ENCODE data around the gene SOX4.
A peak's percentile ranks its signal among the peaks of the same experiment; 100 is the strongest.

SOX4 gene

DNA sequence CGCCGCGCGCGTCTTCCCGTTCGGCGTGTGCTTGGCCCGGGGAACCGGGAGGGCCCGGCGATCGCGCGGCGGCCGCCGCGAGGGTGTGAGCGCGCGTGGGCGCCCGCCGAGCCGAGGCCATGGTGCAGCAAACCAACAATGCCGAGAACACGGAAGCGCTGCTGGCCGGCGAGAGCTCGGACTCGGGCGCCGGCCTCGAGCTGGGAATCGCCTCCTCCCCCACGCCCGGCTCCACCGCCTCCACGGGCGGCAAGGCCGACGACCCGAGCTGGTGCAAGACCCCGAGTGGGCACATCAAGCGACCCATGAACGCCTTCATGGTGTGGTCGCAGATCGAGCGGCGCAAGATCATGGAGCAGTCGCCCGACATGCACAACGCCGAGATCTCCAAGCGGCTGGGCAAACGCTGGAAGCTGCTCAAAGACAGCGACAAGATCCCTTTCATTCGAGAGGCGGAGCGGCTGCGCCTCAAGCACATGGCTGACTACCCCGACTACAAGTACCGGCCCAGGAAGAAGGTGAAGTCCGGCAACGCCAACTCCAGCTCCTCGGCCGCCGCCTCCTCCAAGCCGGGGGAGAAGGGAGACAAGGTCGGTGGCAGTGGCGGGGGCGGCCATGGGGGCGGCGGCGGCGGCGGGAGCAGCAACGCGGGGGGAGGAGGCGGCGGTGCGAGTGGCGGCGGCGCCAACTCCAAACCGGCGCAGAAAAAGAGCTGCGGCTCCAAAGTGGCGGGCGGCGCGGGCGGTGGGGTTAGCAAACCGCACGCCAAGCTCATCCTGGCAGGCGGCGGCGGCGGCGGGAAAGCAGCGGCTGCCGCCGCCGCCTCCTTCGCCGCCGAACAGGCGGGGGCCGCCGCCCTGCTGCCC, 1.1 kb downstream of the SOX4 start:
- no peak for DNase-seq

DNA sequence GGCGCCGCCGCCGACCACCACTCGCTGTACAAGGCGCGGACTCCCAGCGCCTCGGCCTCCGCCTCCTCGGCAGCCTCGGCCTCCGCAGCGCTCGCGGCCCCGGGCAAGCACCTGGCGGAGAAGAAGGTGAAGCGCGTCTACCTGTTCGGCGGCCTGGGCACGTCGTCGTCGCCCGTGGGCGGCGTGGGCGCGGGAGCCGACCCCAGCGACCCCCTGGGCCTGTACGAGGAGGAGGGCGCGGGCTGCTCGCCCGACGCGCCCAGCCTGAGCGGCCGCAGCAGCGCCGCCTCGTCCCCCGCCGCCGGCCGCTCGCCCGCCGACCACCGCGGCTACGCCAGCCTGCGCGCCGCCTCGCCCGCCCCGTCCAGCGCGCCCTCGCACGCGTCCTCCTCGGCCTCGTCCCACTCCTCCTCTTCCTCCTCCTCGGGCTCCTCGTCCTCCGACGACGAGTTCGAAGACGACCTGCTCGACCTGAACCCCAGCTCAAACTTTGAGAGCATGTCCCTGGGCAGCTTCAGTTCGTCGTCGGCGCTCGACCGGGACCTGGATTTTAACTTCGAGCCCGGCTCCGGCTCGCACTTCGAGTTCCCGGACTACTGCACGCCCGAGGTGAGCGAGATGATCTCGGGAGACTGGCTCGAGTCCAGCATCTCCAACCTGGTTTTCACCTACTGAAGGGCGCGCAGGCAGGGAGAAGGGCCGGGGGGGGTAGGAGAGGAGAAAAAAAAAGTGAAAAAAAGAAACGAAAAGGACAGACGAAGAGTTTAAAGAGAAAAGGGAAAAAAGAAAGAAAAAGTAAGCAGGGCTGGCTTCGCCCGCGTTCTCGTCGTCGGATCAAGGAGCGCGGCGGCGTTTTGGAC, 2.0 kb downstream of the SOX4 start:
- DNase-seq: no peak

DNA sequence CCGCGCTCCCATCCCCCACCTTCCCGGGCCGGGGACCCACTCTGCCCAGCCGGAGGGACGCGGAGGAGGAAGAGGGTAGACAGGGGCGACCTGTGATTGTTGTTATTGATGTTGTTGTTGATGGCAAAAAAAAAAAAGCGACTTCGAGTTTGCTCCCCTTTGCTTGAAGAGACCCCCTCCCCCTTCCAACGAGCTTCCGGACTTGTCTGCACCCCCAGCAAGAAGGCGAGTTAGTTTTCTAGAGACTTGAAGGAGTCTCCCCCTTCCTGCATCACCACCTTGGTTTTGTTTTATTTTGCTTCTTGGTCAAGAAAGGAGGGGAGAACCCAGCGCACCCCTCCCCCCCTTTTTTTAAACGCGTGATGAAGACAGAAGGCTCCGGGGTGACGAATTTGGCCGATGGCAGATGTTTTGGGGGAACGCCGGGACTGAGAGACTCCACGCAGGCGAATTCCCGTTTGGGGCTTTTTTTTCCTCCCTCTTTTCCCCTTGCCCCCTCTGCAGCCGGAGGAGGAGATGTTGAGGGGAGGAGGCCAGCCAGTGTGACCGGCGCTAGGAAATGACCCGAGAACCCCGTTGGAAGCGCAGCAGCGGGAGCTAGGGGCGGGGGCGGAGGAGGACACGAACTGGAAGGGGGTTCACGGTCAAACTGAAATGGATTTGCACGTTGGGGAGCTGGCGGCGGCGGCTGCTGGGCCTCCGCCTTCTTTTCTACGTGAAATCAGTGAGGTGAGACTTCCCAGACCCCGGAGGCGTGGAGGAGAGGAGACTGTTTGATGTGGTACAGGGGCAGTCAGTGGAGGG, 2.8 kb downstream of the SOX4 start:
- no peak for DNase-seq

DNA sequence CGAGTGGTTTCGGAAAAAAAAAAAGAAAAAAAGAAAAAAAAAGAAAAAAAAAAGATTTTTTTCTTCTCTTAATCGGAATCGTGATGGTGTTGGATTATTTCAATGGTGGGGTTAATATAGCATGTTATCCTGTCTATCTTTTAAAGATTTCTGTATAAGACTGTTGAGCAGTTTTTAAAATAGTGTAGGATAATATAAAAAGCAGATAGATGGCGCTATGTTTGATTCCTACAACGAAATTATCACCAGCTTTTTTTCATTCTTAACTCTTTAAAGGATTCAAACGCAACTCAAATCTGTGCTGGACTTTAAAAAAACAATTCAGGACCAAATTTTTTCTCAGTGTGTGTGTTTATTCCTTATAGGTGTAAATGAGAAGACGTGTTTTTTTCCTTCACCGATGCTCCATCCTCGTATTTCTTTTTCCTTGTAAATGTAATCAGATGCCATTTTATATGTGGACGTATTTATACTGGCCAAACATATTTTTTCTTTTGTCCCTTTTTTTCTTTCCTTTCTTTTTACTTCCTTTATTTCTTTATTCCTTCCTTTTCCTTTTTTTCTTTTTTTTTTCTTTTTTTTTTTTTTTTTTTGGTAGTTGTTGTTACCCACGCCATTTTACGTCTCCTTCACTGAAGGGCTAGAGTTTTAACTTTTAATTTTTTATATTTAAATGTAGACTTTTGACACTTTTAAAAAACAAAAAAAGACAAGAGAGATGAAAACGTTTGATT, 3.6 kb downstream of the SOX4 start:
- peak; percentile 91 for DNase-seq

DNA sequence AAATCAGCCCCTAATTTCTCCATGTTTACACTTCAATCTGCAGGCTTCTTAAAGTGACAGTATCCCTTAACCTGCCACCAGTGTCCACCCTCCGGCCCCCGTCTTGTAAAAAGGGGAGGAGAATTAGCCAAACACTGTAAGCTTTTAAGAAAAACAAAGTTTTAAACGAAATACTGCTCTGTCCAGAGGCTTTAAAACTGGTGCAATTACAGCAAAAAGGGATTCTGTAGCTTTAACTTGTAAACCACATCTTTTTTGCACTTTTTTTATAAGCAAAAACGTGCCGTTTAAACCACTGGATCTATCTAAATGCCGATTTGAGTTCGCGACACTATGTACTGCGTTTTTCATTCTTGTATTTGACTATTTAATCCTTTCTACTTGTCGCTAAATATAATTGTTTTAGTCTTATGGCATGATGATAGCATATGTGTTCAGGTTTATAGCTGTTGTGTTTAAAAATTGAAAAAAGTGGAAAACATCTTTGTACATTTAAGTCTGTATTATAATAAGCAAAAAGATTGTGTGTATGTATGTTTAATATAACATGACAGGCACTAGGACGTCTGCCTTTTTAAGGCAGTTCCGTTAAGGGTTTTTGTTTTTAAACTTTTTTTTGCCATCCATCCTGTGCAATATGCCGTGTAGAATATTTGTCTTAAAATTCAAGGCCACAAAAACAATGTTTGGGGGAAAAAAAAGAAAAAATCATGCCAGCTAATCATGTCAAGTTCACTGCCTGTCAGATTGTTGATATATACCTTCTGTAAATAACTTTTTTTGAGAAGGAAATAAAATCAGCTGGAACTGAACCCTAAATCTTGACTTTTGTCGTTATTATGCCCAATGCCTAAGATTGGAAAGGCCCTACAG, 4.5 kb downstream of the SOX4 start:
- no peak for DNase-seq

DNA sequence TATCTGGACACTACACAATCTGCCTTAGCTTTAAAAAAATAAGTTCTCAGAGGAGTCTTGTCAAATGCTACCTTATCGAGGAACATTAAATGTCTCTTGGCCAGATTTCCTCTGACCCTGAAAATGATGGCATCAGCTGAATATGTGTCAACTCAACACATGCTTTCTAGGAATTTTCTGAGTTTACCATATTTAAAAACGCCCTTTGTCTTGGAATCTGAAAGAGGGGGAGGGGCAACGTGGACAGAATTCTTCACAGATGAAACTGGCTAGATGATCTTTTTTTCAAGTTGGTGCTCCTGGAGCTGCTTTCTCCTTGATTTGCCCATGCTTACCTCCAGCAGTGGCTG, 5.1 kb downstream of the SOX4 start:
- DNase-seq: no peak

DNA sequence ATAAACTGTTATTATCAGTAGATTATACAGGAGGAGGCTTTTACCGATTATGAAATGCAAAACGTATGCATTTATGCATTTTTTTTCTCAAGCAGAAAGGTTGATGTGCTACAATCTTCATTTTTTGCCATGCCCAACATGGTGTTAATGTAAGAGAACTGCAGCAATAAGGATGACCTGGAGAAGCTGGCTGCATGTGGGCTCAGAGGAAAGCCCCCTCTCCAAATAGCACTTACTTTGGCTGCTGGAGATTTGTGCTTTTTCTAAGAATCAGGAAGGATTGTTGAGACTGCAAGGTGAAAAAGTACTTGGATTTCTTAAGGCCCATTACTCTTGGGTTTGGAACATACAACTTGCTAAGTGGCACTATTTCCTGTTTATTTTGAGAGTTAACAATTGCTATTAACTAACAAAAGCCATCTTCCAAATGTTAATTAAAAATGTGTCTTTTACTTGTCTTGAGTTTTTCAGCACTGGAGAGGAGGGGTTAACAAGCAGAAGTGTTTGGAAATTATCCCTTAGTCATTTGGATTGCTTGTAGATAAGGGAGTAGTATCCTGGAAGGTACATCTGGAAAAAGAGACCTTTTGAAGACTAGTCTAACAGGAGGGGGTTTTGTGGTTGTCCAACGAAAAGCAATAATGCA, 5.6 kb downstream of the SOX4 start:
- no peak for DNase-seq

DNA sequence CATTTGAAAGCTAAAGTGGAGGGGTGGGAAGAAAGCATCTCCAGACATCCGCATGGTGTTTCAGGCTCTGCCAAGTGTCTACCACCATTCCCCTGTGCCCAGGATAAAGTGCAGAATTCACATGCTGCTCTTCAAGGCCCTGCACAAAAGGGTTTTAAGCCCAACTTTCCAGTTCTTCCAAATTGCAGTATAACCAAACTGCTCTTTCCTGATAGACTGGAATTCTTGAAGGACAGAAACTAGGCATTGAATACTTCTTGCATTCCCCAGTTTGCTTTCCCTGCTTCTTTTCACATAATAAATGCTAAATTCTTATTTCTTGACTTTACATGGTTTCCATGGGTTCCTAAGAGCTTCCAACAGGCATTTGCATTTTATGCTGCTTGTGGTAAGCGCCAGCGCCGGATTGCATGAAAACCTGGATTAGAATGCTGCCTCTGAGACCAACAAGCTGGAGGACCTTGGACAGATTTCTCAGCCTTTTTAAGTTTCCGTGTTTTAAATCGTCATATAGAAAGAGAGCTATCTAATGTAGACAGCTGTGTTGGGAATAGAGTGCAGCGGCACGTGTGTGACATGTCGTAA, 7.9 kb downstream of the SOX4 start:
- no peak for DNase-seq

DNA sequence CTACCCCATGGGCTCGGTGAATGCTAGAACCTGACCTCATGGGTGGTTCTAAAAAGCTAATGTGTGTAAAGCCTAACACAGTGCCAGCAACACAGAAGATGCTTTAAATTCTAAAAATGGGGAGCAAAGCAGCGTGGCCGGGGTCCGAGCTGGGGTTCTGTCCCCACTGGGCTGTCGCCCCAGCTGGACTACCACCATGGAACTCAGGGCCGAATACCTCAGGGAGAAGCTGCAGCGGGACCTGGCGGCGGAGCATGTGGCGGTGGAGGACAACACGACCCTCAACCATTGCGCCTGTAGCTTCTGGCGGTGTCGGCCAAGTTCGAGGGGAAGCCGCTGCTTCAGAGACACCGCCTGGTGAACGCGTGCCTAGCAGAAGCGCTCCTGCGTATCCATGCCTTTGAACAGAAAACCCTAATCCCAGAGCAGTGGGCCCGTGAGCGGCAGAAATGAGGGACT, 8.4 kb downstream of the SOX4 start:
- DNase-seq: no peak

DNA sequence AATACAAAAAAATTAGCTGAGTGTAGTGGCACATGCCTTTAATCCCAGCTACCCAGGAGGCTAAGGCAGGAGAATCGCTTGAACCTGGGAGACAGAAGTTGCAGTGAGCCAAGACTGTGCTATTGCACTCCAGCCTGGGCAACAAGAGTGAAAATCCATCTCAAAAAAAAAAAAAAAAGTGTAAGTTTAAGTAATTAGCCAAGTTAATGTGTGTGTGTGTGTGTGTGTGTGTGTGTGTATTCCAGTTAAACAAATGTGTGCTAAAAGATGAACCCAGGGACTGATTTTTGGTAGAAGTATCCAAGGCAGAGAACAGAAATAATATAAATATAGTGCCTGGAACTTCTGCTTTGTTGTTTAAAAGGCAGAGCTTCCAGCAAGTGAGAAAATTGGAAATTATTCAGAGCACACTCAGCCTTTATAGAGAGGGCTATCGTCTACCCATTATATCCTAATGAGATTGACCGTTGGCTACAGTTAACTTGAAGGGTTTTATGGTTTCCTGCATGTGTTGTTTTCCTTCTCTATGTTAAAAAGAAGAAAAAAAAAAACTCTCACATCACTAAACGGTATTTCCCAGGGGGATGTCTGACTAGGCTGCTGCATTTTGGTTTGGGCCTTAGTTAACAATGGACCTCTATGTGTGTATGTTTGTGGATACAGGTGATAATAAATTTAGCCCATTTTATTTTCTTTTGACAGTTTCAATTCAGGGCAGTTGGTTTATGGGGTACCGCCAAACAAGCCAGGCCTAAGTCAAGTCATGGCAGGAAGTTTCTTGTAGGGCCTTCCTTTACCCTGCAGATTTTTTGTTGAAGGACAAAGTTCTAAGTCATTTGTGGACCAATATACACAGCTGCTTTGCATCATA, 9.8 kb downstream of the SOX4 start:
- no peak for DNase-seq

DNA sequence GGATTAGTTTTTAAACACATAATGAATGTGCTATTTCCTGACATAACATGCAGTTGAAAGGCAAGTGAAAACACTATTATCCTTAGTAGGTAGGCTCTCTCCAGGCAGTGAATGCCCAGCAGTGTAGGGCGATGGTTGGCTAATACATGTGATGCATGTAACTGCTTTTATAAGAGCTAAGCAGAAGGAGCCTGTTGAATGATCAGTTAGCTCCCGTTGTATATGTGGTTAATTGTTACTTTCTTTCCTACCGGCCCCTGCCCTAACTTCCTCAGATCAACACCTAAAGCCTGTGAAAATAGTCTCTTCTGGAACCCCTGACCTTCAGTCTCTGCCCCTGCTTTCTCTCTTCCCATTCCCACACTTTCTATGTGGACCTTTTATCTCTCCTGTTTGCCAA, 10.5 kb downstream of the SOX4 start:
- no peak for DNase-seq

DNA sequence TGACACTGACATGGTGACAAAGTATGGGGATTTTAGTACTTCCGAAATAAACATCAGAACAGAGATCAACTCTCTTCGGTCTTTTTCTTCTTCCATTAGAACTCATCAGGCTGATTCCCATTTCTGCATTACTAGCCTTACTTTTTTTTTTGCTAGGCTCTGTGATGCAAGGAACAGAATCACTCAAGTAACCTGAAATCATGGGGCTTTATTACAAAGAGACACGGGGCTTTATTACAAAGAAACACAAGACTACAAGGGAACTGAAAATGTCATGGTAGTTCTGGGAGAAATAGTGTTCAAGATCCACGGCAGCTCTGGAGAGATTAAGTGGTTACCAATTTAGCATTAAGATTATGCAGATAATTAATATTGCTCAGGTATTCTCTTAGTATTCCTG, 11.6 kb downstream of the SOX4 start:
- DNase-seq: no peak

DNA sequence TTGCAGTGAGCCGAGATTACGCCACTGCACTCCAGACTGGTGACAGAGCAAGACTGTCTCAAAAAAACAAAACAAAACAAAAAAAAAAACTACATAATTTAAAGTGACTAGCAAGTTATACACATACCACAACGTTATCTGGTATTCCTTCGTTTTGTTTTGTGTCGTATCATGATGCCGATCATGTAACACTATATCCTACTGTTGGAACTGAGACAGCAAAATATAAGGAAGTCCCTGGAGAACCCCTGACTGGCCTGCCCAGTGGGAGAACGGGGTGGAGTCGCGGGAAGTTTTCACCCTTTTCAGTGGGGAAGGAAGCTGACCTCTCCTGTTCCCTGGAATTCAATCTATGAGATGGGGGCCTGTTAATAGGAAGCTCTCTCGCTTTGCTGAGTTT, 15.1 kb downstream of the SOX4 start:
- no peak for DNase-seq

DNA sequence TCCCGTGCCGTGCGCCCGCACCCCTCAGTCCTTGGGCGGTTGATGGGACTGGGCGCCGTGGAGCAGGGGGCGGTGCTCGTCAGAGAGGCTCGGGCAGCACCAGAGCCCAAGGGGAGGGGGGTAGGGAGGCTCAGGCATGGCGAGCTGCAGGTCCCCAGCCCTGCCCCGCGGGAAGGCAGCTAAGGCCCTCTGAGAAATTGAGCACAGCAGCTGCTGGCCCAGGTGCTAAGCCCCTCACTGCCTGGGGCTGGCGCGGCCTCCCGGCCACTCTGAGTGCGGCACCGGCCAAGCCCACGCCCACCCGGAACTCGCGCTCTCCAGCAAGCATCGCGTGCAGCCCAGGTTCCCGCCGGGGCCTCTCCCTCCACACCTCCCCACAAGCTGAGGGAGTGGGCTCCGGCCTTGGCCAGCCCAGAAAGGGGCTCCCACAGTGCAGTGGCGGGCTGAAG, 16.4 kb downstream of the SOX4 start:
- DNase-seq: no peak

DNA sequence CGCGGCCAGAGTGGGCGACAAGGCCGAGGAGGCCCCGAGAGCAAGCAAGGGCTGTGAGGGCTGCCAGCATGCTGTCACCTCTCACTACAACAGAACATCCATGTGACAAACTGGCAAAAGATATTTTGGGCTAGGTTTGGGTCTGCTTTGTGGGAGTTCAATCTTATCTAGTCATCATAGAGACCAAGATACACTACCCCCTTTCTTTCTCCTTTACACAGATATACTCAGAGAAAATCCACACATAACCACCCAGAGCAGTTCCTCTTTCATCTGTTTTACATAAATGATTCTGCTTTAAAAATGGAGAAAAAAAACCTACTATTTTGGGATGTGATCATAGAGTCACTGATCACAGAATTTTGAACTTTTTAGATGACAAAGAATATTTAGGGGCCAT, 16.8 kb downstream of the SOX4 start:
- no peak for DNase-seq

DNA sequence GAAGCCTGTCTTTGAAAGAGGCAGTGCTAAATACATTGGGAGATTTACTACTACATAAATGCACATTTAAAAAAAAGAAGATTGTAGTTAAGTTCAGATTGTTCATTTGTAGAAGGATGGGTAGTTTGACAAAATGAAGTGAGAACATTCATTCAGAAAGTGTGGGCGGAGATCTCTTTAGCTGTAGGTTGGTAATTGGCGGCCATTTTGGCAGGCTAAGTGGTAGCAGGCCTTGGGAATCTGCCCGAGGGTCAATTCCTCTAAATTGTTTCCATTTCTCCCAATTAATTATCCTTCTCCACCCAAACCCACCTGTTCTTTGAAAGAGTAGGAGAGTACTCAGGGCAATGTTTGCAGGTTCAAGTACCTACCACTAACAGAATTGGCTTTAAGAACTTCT, 17.9 kb downstream of the SOX4 start:
- DNase-seq: no peak

DNA sequence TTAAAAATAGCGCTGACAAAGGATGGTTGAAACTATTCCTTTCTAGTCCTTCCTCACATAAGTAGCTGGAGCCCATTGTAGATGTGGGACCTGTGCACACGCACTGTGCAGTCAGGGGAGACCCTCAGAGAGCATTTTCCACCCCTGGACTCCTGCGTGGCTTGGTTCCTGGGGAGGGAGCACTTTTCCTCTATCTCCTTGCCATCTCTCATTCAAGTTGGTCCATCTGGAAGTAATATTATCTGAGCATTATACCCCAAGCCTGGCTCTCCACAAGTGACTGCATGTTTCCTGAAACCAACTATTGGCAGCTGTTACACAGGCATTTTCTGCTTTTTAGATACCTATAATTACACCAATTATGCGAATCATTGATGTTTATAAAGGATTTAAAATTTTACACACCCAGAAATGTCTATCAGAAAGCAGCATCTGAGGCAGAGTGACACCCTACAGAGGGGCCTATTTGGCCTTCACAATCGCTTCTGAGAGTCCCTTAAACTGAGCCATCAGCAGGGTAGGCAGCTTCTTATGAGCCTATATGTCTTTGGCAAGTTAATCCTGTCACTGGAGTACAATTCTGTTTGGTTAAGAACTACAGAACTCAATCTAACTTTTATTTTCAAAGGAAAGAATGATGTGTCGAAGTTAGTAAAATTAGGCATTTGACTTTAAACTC, 18.7 kb downstream of the SOX4 start:
- no peak for DNase-seq

DNA sequence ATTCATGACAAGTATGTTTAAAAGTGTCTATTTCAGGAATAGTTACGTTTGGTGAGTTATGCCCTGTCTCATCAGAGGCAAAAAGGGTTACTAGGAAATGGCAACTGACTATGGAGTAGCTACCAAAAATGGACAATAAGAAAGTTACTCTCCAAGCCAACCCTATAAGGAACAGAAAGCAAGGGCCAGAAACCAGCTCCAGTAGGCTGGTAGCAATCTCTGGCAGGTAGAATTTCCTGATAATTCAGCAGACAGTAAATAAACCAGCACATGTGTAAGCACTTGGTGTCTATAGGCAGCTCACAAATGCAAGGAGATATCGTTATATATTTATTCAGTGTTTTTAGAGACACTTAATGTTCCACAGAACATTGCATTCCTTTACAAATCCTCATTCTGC, 20.3 kb downstream of the SOX4 start:
- no peak for DNase-seq

DNA sequence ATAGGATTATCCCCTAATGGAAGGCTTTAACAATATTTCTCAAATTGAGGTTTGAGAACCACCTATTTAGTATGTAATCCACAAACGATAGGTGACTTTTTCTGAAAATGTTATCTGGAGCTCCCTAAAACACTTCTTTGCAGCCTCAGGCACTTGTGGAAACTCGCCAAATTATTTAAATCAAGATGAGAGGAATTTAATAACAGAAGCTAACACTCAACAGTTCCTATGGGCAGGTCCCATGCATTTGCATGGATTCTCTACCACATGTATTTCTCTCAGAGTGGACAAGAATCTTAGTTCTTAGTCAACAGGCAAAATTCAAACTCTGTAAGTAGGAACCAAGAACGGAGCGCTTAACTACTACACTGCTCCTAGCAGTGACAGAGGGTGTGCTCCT, 20.7 kb downstream of the SOX4 start:
- no peak for DNase-seq

Data from NCI-H2029 treated with DMSO at 0.1 percent for 48 hours (cell line).